Ascending aorta (tissue), 2 donors: Measurements from ENCODE around the gene BSG. TPM values are rescaled to one million over a fixed set of nuclear protein-coding genes. Genes with fewer than 3 reads are reported as not detected.

ENCODE experiments used
- DNase-seq, 2 donors: peaks; one replicate each; pipeline ENCODE4 v3.0.0-alpha.2; 2019; ENCODE audit warnings: low spot score in 2 of 2
- H3K27ac ChIP-seq, 2 donors: fragments of 200-600 bp; sonication (generic); one replicate each; pipeline ENCODE4 v1.5.1; 2016 to 2017; ENCODE audit warnings: mild to moderate bottlenecking in 1 of 2
- H3K27me3 ChIP-seq: fragments of 200-600 bp; sonication (generic); one replicate; pipeline ENCODE4 v1.5.1; 2017
- H3K36me3 ChIP-seq, 2 donors: fragments of 200-600 bp; sonication (generic); one replicate each; pipeline ENCODE4 v1.5.1; 2016
- H3K4me1 ChIP-seq, 2 donors: fragments of 200-600 bp; sonication (generic); one replicate each; pipeline ENCODE4 v1.5.1; 2016 to 2017; ENCODE audit warnings: mild to moderate bottlenecking in 1 of 2
- H3K4me3 ChIP-seq, 2 donors: fragments of 200-600 bp; sonication (generic); one replicate each; pipeline ENCODE4 v1.5.1; 2016 to 2017; ENCODE audit warnings: mild to moderate bottlenecking in 1 of 2
- H3K9me3 ChIP-seq, 2 donors: fragments of 200-600 bp; sonication (generic); one replicate each; pipeline ENCODE4 v1.5.1; 2016
- CTCF ChIP-seq, 3 experiments: fragments of 200-600 bp in 2 of 3; fragments of 450-650 bp in 1 of 3; sonication (generic) in 2 of 3; IDR thresholded peaks; one replicate each; pipeline ENCODE4 v1.5.1; 2016 to 2019; ENCODE audit warnings: antibody characterized with exemption in 3 of 3, mild to moderate bottlenecking in 1 of 3, moderate library complexity in 1 of 3
- intact Hi-C: fragments of 100-400 bp; cut with DNase I; formaldehyde crosslinking; loops from one replicate; pipeline ENCODE4 v1.15.1; 2023
- total RNA-seq: library from RNA; depleted of rRNA; stranded (reverse); fragments of >200 nt; gene quantifications from one replicate; pipeline ENCODE4 v1.1.0, GENCODE V29; 2016

The BSG gene
- total RNA-seq = 647 TPM

- H3K4me1 ChIP-seq = peaks cover 11 to 39% of the 10 kb centered on the region in 2 donors
- H3K27ac ChIP-seq = peak within 1 kb of the TSS; percentile 74 to 89
- peak; percentile 86 to 98 for DNase-seq
- intact Hi-C loops = loop anchor here (1.0 to 5.0 kb wide), 4 partner anchors 41 to 225 kb away; partner anchors contain the start of genes CDC34, POLRMT, PTBP1 and TPGS1
- no peaks in the 10 kb centered on the region for H3K9me3 ChIP-seq
- H3K36me3 ChIP-seq = no peaks in the 10 kb centered on the region
- peak within 1 kb of the TSS; percentile 72 to 100 for H3K4me3 ChIP-seq
- H3K27me3 ChIP-seq = no peaks in the 10 kb centered on the region
- TF ChIP-seq CTCF (IDR thresholded peaks at IDR 0.05) = peak in 1 of 3 experiments; percentile 18
These were observed at the start of gene BSG for GRCh38 chr19:572140-572742. TSS of gene BSG (plus strand) at chr19:572596. CDS start at chr19:572635, 39 bp downstream.

GRCh38 chr19:522726-523125 lies 49.7 kb upstream of the BSG start:
- Histone ChIP-seq H3K27ac (no peak overlapping the region), H3K9me3 (no peaks in the 10 kb centered on the region), H3K27me3 (no peaks in the 10 kb centered on the region), H3K4me1 (peaks cover 0 to 2% of the 10 kb centered on the region in 2 donors), H3K36me3 (peaks cover 10 to 16% of the 10 kb centered on the region in 2 donors), H3K4me3 (no peak overlapping the region)
- no peak for DNase-seq
- intact Hi-C loops = no loop called here
- no peak for TF ChIP-seq CTCF (IDR thresholded peaks at IDR 0.05)

DNA sequence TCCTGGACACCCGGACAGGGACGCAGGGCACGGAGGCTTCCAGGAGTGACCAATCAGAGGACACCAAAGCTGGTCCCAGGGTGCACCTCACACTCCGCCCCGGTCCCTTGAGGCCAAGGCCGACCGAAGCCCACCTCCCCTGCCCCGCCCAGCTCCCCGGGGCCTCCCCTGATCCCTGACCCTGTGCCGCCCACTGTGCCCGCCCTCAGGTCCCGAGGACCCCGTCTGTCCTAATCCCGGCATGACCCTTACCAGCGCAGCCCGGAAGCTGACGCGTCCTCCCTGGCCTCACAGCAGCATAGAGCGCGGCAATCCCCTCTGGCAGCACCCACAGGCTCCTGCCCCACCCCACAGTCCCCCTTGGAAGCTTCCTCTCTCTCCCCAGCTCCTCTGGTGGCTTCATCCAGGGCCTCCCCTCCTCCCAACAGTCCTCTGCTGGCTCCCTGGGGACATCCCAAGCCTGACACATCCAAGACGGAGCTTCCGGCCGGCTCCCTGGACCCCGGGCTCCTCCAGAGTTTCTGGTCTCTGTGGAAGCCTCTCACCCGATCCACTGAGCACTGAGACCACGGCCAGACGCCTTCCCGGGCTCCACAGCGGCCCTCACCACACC lies 48.2 kb upstream of the BSG start:
- Histone ChIP-seq H3K4me1 (peaks cover 0 to 2% of the 10 kb centered on the region in 2 donors), H3K4me3 (no peak overlapping the region), H3K27me3 (no peaks in the 10 kb centered on the region), H3K9me3 (no peaks in the 10 kb centered on the region), H3K27ac (no peak overlapping the region), H3K36me3 (peaks cover 10 to 13% of the 10 kb centered on the region in 2 donors)
- intact Hi-C loops = no loop called here
- DNase-seq = no peak
- TF ChIP-seq CTCF (IDR thresholded peaks at IDR 0.05) = no peak

DNA sequence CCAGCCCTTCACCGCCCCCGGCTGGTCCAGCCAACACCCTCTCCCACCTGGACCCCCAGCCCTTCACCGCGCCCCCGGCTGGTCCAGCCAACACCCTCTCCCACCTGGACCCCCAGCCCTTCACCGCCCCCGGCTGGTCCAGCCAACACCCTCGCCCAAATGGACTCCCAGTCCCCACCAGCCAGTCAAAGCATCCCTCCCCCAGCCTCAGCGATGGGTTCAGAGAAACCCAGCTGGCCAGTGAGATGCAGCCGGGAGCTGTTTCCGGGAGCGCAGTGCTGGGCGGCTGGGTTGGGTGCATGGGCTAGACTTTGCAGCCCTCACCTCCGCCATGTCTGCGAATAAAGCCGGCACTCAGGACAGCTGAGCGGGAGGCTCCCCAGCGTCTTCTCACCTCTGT lies 47.4 kb upstream of the BSG start:
- intact Hi-C loops = no loop called here
- Histone ChIP-seq H3K4me3 (no peak overlapping the region), H3K9me3 (no peaks in the 10 kb centered on the region), H3K4me1 (peaks cover 0 to 2% of the 10 kb centered on the region in 2 donors), H3K27ac (no peak overlapping the region), H3K27me3 (no peaks in the 10 kb centered on the region), H3K36me3 (peaks cover 2 to 6% of the 10 kb centered on the region in 2 donors)
- no peak for DNase-seq
- TF ChIP-seq CTCF (IDR thresholded peaks at IDR 0.05) = no peak

- DNase-seq = no peak
- TF ChIP-seq CTCF (IDR thresholded peaks at IDR 0.05) = no peak
- Histone ChIP-seq H3K27me3 (no peaks in the 10 kb centered on the region), H3K9me3 (no peaks in the 10 kb centered on the region), H3K36me3 (no peaks in the 10 kb centered on the region), H3K4me1 (peaks cover 0 to 2% of the 10 kb centered on the region in 2 donors), H3K4me3 (no peak overlapping the region), H3K27ac (no peak overlapping the region)
- intact Hi-C loops = no loop called here
These were observed 46.5 kb upstream of the BSG start for GRCh38 chr19:525857-526419.
